ENCODE results near the gene ASCL3.
"Not testable (repeated sequence)": the region's sequence is repeated elsewhere in the genome, so short reads cannot be mapped to it uniquely, and the experiment has no call there.

The ASCL3 gene

GRCh38 chr11:8942518-8943066, at the start of gene ASCL3:
Gene ASCL3, minus strand, starts transcription at chr11:8943016. Its CDS starts 4,855 bp downstream, at chr11:8938161.
- no peak for DNase-seq

- no peak for DNase-seq
Measured at GRCh38 chr11:8989453-8989852, 46.6 kb upstream of the ASCL3 start.

GRCh38 chr11:8988329-8989234, 45.8 kb upstream of the ASCL3 start:
- no peak for DNase-seq

- DNase-seq, result no peak
Measured at GRCh38 chr11:8987446-8987845, 44.6 kb upstream of the ASCL3 start.

GRCh38 chr11:8986772-8987171, 44.0 kb upstream of the ASCL3 start:
- DNase-seq, result not testable (repeated sequence)

- no peak for DNase-seq
Measured at GRCh38 chr11:8985462-8985861, 42.6 kb upstream of the ASCL3 start.

- no peak for DNase-seq
Measured at GRCh38 chr11:8983552-8983951, 40.7 kb upstream of the ASCL3 start.

GRCh38 chr11:8980485-8980884, 37.7 kb upstream of the ASCL3 start:
- DNase-seq, result no peak

GRCh38 chr11:8979365-8979764, 36.5 kb upstream of the ASCL3 start:
- DNase-seq, result not testable (repeated sequence)

- no peak for DNase-seq
Measured at GRCh38 chr11:8973121-8973520, 30.3 kb upstream of the ASCL3 start.

- no peak for DNase-seq
Measured at GRCh38 chr11:8971924-8972316, 29.1 kb upstream of the ASCL3 start.

- DNase-seq, result no peak
Measured at GRCh38 chr11:8971196-8971923, 28.5 kb upstream of the ASCL3 start.

GRCh38 chr11:8967184-8967583, 24.4 kb upstream of the ASCL3 start:
- DNase-seq, result no peak

GRCh38 chr11:8964324-8965320, 21.8 kb upstream of the ASCL3 start, which contains the start of gene TMEM9B:
Gene TMEM9B, minus strand, starts transcription at chr11:8964442. Its CDS starts 129 bp downstream, at chr11:8964313.
- peak; percentile 56 to 59 for DNase-seq

- peak; percentile 73 for DNase-seq
Measured at GRCh38 chr11:8963569-8964323, 20.9 kb upstream of the ASCL3 start.

- no peak for DNase-seq
Measured at GRCh38 chr11:8962841-8963240, 20.0 kb upstream of the ASCL3 start.

- DNase-seq, result no peak
Measured at GRCh38 chr11:8961401-8961800, 18.6 kb upstream of the ASCL3 start.

- no peak for DNase-seq
Measured at GRCh38 chr11:8959546-8960166, 16.8 kb upstream of the ASCL3 start.

- no peak for DNase-seq
Measured at GRCh38 chr11:8956860-8957259, 14.0 kb upstream of the ASCL3 start.

GRCh38 chr11:8948886-8949285, 6.1 kb upstream of the ASCL3 start:
- no peak for DNase-seq
